VCaP (cell line): ENCODE data around the gene GDPD3.
"Not testable (repeated sequence)": the region's sequence is repeated elsewhere in the genome, so short reads cannot be mapped to it uniquely, and the experiment has no call there.

Source experiments
- H3K27ac ChIP-seq: fragments of 450-650 bp; 2 replicates; pipeline ENCODE4 v1.5.1; 2017
- TF ChIP-seq, protein P1 (sequence below): fragments of 450-650 bp; conservative IDR thresholded peaks from 2 replicates; pipeline ENCODE4 v1.5.1; 2017; ENCODE audit warnings: mild to moderate bottlenecking, moderate library complexity

Gene GDPD3

GRCh38 chr16:30139583-30140481, 26.5 kb upstream of the GDPD3 start:
- TF ChIP-seq, protein P1, sequence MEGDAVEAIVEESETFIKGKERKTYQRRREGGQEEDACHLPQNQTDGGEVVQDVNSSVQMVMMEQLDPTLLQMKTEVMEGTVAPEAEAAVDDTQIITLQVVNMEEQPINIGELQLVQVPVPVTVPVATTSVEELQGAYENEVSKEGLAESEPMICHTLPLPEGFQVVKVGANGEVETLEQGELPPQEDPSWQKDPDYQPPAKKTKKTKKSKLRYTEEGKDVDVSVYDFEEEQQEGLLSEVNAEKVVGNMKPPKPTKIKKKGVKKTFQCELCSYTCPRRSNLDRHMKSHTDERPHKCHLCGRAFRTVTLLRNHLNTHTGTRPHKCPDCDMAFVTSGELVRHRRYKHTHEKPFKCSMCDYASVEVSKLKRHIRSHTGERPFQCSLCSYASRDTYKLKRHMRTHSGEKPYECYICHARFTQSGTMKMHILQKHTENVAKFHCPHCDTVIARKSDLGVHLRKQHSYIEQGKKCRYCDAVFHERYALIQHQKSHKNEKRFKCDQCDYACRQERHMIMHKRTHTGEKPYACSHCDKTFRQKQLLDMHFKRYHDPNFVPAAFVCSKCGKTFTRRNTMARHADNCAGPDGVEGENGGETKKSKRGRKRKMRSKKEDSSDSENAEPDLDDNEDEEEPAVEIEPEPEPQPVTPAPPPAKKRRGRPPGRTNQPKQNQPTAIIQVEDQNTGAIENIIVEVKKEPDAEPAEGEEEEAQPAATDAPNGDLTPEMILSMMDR, result no peak
- H3K27ac ChIP-seq, result no peak overlapping the region

- H3K27ac ChIP-seq, result no peak overlapping the region
- TF ChIP-seq, protein P1, result no peak
Observed at GRCh38 chr16:30137897-30138296, 24.6 kb upstream of the GDPD3 start.

DNA sequence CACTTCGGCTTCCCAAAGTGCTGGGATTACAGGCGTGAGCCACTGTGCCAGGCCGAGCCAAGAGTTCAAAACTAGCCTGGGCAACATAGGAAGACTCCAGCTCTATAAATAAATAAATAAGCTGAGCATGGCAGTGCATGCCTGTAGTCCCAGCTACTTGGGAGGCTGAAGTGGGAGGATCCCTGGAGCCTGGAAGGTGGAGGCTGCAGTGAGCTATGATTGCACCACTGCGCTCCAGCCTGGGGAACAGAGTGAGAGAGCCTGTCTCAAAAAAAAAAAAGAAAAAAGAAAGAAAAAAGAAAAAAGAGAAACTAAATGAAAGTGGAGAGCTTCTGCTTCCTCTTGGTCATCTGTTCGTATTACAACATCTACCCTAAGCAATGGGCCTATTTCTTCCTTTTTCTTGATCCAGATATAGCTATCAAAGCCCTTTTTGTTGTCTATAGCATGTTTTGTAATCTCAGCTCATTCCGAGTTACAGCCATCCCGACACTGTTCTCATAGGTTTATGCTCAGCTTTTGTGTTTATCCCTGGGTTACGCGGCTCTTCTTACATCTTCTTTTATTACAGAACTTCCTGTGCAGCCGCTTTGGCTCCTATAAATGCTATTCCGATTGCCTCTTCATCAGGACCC, 23.8 kb upstream of the GDPD3 start:
- TF ChIP-seq, protein P1, result no peak

GRCh38 chr16:30132591-30132990, 19.3 kb upstream of the GDPD3 start:
- TF ChIP-seq, protein P1, result no peak
- no peak overlapping the region for H3K27ac ChIP-seq

More for the DNA sequence above, 23.8 kb upstream of the GDPD3 start:
- no peak overlapping the region for H3K27ac ChIP-seq

DNA sequence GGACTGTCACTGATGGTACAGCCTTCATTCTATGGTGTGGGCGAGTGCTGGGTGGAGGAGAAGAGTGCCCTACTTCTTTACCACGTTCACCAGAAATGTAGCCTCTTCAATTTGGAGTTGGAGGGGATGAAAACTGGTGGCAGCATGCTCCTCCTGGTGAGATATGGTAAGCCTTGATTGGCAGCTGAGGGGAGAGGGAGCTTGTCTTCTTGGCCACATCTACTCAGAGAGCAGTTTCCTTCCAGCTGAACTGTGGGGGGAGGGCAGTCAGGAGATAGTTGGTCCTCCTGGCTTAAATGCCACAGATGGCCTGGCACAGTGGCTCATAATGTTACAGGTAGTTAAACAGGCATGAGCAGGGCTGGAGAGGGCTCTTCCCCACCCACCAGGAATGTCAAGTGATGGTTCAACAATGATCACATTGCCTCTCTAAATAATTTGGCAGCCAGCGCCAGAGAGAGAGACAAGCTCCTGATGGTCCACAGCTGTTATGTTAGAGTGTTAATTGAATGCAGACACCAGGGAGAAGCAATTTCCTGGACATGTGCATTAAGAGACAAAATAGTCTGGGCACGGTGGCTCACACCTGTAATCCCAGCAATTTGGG, 18.6 kb upstream of the GDPD3 start:
- TF ChIP-seq, protein P1, result no peak
- H3K27ac ChIP-seq, result no peak overlapping the region

DNA sequence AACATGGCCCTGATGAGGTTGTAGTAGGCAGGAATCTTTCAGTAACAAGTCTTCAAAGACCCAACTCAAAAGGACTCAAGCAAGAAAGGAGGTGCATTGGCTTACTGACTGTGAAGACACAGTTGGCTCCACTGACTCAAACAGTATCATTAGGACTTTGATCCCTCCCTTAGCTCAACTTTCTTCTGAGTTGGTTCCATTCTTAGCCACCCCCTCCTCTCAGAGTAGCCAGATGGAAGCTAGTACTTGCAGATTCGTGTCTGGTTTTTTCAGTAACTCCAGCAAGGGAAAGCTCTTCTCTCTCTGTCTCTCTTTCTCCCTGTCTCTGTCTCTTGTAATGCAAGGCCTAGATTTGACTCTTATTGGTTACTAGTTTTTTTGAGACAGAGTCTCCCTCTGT, 14.7 kb upstream of the GDPD3 start:
- TF ChIP-seq, protein P1, result no peak
- H3K27ac ChIP-seq, result no peak overlapping the region

GRCh38 chr16:30125690-30126089, 12.4 kb upstream of the GDPD3 start:
- H3K27ac ChIP-seq, result not testable (repeated sequence)
